Prostate gland (tissue), 2 donors: ENCODE data around the gene C2orf68.
"Not testable (repeated sequence)": the region's sequence is repeated elsewhere in the genome, so short reads cannot be mapped to it uniquely, and the experiment has no call there.

Experiments
- CTCF ChIP-seq, 4 experiments: fragments of 200-600 bp in 2 of 4; fragments of 450-650 bp in 2 of 4; sonication (generic) in 2 of 4; IDR thresholded peaks; 1 replicate in 3 of 4; 2 replicates in 1 of 4; pipeline ENCODE4 v1.5.1; 2016 to 2019; ENCODE audit warnings: antibody characterized with exemption in 4 of 4, mild to moderate bottlenecking in 2 of 4, moderate library complexity in 2 of 4
- POLR2A ChIP-seq: fragments of 450-650 bp; IDR thresholded peaks from one replicate; pipeline ENCODE4 v1.6.1; 2016; ENCODE audit warnings: antibody characterized with exemption, mild to moderate bottlenecking

- not testable (repeated sequence) for TF ChIP-seq CTCF (IDR thresholded peaks at IDR 0.05); POLR2A
These were observed 51.5 kb downstream of the C2orf68 start for GRCh38 chr2:85560403-85560726.
